PC-3 (cell line): Measurements from ENCODE around the gene SKAP1. TPM values are rescaled to one million over a fixed set of nuclear protein-coding genes. Genes with fewer than 3 reads are reported as not detected.

Source experiments
- ATAC-seq: fragments of 200-7000 bp; cut with Tn5 transposase; 2 replicates; pipeline ENCODE4 v1.9.1; 2020; ENCODE audit warnings: mild to moderate bottlenecking, moderate library complexity
- BruUV-seq: library from RNA; stranded (reverse); fragments of 400-500 nt; replicated peaks from 2 replicates; lab custom pipeline; 2021; lab: Mats Ljungman, UMichigan
- CTCF ChIA-PET: fragments of 300-600 bp; sonication (Branson Sonifier 250); formaldehyde crosslinking; loops from one replicate; lab custom pipeline; 2022; ENCODE audit warnings: antibody characterized with exemption; lab: Charles Lee
- POLR2A ChIA-PET: fragments of 300-600 bp; sonication (Branson Sonifier 250); formaldehyde crosslinking; loops from one replicate; lab custom pipeline; 2022; ENCODE audit warnings: antibody characterized with exemption; ENCODE audit not compliant: unreplicated experiment; lab: Charles Lee
- DNase-seq: peaks from one replicate; pipeline ENCODE4 v3.0.0-alpha.2; 2015
- H2AFZ ChIP-seq: fragments of 300-600 bp; sonication (generic); 2 replicates; pipeline ENCODE4 v1.6.0; 2016; ENCODE audit warnings: antibody characterized with exemption, low read length
- H3F3A ChIP-seq: fragments of 300-600 bp; sonication (generic); one replicate; pipeline ENCODE4 v1.6.0; 2017; ENCODE audit warnings: antibody characterized with exemption, low read length, control low read depth, mild to moderate bottlenecking; ENCODE audit not compliant: unreplicated experiment
- H3K27ac ChIP-seq: fragments of 300-600 bp; sonication (generic); 2 replicates; pipeline ENCODE4 v1.5.1; 2016; ENCODE audit warnings: mild to moderate bottlenecking, low read length
- H3K27me3 ChIP-seq: fragments of 300-600 bp; sonication (generic); 2 replicates; pipeline ENCODE4 v1.6.1; 2016; ENCODE audit warnings: low read length, mixed read lengths
- H3K36me3 ChIP-seq: fragments of 300-600 bp; sonication (generic); 2 replicates; pipeline ENCODE4 v1.6.1; 2016; ENCODE audit warnings: low read depth, mixed run types, low read length, mixed read lengths
- H3K4me1 ChIP-seq: fragments of 300-600 bp; sonication (generic); 2 replicates; pipeline ENCODE4 v1.5.1; 2016; ENCODE audit warnings: low read length; ENCODE audit not compliant: insufficient read depth
- H3K4me2 ChIP-seq: fragments of 300-600 bp; sonication (generic); 2 replicates; pipeline ENCODE4 v1.6.0; 2016; ENCODE audit warnings: low read length
- H3K4me3 ChIP-seq: fragments of 300-600 bp; sonication (generic); 2 replicates; pipeline ENCODE4 v1.5.1; 2016; ENCODE audit warnings: mild to moderate bottlenecking, low read length, mixed read lengths
- H3K79me2 ChIP-seq: fragments of 300-600 bp; sonication (generic); 2 replicates; pipeline ENCODE4 v1.6.1; 2017; ENCODE audit warnings: low read length, mixed read lengths
- H3K9ac ChIP-seq: fragments of 300-600 bp; sonication (generic); 2 replicates; pipeline ENCODE4 v1.6.0; 2016; ENCODE audit warnings: mild to moderate bottlenecking, low read length
- H3K9me2 ChIP-seq: fragments of 300-600 bp; sonication (generic); replicated peaks from 2 replicates; pipeline ENCODE4 v1.6.1; 2016; ENCODE audit warnings: mixed run types, low read length, mixed read lengths
- H3K9me3 ChIP-seq: fragments of 300-600 bp; sonication (generic); 2 replicates; pipeline ENCODE4 v1.6.1; 2016; ENCODE audit warnings: low read length, mixed read lengths
- H4K20me1 ChIP-seq: fragments of 300-600 bp; sonication (generic); 2 replicates; pipeline ENCODE4 v1.6.1; 2016; ENCODE audit warnings: low read length, mixed read lengths
- EZH2 ChIP-seq: fragments of 300-600 bp; sonication (generic); IDR thresholded peaks from one replicate; pipeline ENCODE4 v1.6.1; 2017; ENCODE audit warnings: antibody characterized with exemption, mild to moderate bottlenecking, low read length; ENCODE audit not compliant: unreplicated experiment
- EZH2phosphoT487 ChIP-seq: fragments of 300-600 bp; sonication (generic); IDR thresholded peaks from 2 replicates; pipeline ENCODE4 v1.6.1; 2018; ENCODE audit warnings: mild to moderate bottlenecking, antibody characterized with exemption, low read length, borderline replicate concordance
- intact Hi-C: fragments of 100-400 bp; cut with micrococcal nuclease; formaldehyde crosslinking; loops from 2 replicates; pipeline ENCODE4 v1.9.0; 2023
- total RNA-seq: library from RNA; depleted of rRNA; stranded (reverse); fragments of >200 nt; gene quantifications from 2 replicates; pipeline ENCODE4 v1.2.3, GENCODE V29; 2014
- TF ChIP-seq, protein P1 (sequence below): fragments of 300-600 bp; sonication (generic); conservative IDR thresholded peaks from 2 replicates; pipeline ENCODE4 v1.5.1; 2017; ENCODE audit warnings: antibody characterized with exemption, low read depth, mild to moderate bottlenecking, low read length

The SKAP1 gene
- total RNA-seq, 1 experiment from 2014 or later: not detected

GRCh38 chr17:48465884-48466283 is 35.9 kb upstream of the SKAP1 start:
- ChIA-PET CTCF (interaction anchor here (0.6 kb wide), 1 partner anchor 386 kb away, joined by 3 read pairs; no protein-coding TSS in a partner anchor), POLR2A (no interaction called here)
- no peak overlapping the region for H3K4me3 ChIP-seq
- no peaks in the 10 kb centered on the region for H3K36me3 ChIP-seq
- H4K20me1 ChIP-seq: no peaks in the 10 kb centered on the region
- no peaks in the 10 kb centered on the region for H3K9me3 ChIP-seq
- no peak overlapping the region for H3K27ac ChIP-seq
- 0 out of 2 replicates have a peak, but pooled peaks cover 4% of the 10 kb centered on the region for H3K4me1 ChIP-seq
- DNase-seq (no peak), ATAC-seq (no peak)
- intact Hi-C loops: no loop called here
- no peaks in the 10 kb centered on the region for H3F3A ChIP-seq
- no peaks in the 10 kb centered on the region for H3K9me2 ChIP-seq
- BruUV-seq: no TSS peak
- no peaks in the 10 kb centered on the region for H3K79me2 ChIP-seq
- H3K9ac ChIP-seq: no peak overlapping the region
- H3K4me2 ChIP-seq: no peak overlapping the region
- H2AFZ ChIP-seq: no peak overlapping the region
- no peak for TF ChIP-seq EZH2
- TF ChIP-seq EZH2phosphoT487: no peak
- TF ChIP-seq, protein P1, sequence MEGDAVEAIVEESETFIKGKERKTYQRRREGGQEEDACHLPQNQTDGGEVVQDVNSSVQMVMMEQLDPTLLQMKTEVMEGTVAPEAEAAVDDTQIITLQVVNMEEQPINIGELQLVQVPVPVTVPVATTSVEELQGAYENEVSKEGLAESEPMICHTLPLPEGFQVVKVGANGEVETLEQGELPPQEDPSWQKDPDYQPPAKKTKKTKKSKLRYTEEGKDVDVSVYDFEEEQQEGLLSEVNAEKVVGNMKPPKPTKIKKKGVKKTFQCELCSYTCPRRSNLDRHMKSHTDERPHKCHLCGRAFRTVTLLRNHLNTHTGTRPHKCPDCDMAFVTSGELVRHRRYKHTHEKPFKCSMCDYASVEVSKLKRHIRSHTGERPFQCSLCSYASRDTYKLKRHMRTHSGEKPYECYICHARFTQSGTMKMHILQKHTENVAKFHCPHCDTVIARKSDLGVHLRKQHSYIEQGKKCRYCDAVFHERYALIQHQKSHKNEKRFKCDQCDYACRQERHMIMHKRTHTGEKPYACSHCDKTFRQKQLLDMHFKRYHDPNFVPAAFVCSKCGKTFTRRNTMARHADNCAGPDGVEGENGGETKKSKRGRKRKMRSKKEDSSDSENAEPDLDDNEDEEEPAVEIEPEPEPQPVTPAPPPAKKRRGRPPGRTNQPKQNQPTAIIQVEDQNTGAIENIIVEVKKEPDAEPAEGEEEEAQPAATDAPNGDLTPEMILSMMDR: no peak
- H3K27me3 ChIP-seq: no peaks in the 10 kb centered on the region

- Histone ChIP-seq H3K9me3 (no peaks in the 10 kb centered on the region), H3K9me2 (no peaks in the 10 kb centered on the region), H3K27me3 (no peaks in the 10 kb centered on the region), H3K9ac (no peak overlapping the region), H2AFZ (no peak overlapping the region), H3F3A (no peaks in the 10 kb centered on the region), H3K36me3 (no peaks in the 10 kb centered on the region), H3K4me3 (no peak overlapping the region), H4K20me1 (no peaks in the 10 kb centered on the region), H3K27ac (no peak overlapping the region), H3K4me1 (0 out of 2 replicates have a peak, but pooled peaks cover 4% of the 10 kb centered on the region), H3K79me2 (no peaks in the 10 kb centered on the region), H3K4me2 (no peak overlapping the region)
- ChIA-PET CTCF (no interaction called here), POLR2A (no interaction called here)
- intact Hi-C loops: no loop called here
- DNase-seq (no peak), ATAC-seq (no peak)
- TF ChIP-seq EZH2 (no peak), EZH2phosphoT487 (no peak)
- TF ChIP-seq, protein P1: no peak
- no TSS peak for BruUV-seq
Measured at GRCh38 chr17:48463526-48463925, 33.5 kb upstream of the SKAP1 start.

DNA sequence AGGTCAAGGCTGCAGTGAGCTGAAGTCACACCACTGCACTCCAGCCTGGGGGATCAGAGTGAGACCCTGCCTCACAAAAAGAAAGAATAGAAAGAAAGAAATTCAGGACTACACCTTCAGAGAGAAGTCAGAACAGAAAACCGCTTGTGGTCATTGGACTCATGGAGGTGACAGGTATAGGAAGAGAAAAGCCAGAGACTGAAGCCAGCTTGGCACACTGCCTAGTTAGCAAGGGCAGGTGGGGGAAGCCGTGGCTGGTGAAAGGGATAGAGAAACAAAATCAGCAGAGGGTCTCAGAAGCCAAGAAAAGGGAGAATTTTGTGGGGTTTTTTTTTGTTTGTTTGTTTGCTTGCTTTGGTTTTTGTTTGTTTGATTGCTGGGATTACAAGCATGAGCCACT is 32.9 kb upstream of the SKAP1 start:
- DNase-seq: no peak
- Histone ChIP-seq H3K4me3 (no peak overlapping the region), H3K79me2 (no peaks in the 10 kb centered on the region), H3K27me3 (no peaks in the 10 kb centered on the region), H3F3A (no peaks in the 10 kb centered on the region), H3K9me3 (no peaks in the 10 kb centered on the region), H4K20me1 (no peaks in the 10 kb centered on the region), H3K9me2 (no peaks in the 10 kb centered on the region), H3K27ac (no peak overlapping the region), H3K4me2 (no peak overlapping the region), H3K9ac (no peak overlapping the region), H3K36me3 (no peaks in the 10 kb centered on the region), H2AFZ (no peak overlapping the region), H3K4me1 (0 out of 2 replicates have a peak, but pooled peaks cover 4% of the 10 kb centered on the region)
- no peak for ATAC-seq
- POLR2A ChIA-PET: no interaction called here
- CTCF ChIA-PET: no interaction called here
- intact Hi-C loops: no loop called here
- BruUV-seq: no TSS peak
- TF ChIP-seq, protein P1: no peak
- TF ChIP-seq EZH2phosphoT487: no peak
- TF ChIP-seq EZH2: no peak
